Cardiac muscle cell (in vitro differentiated cells and primary cell): Measurements from ENCODE around the gene GRK5. TPM values are rescaled to one million over a fixed set of nuclear protein-coding genes. Genes with fewer than 3 reads are reported as not detected.

Experiments used
- DNase-seq, 2 donors: peaks; one replicate each; pipeline versions ENCODE4 v3.0.0 to v3.0.0-alpha.2; 2010 to 2017; ENCODE audit warnings: low read depth in 1 of 2, low spot score in 1 of 2
- H3K27ac ChIP-seq: fragments of 200-600 bp; sonication (generic); 2 replicates; pipeline ENCODE4 v1.5.1; 2016
- H3K27me3 ChIP-seq: fragments of 200-600 bp; sonication (generic); 2 replicates; pipeline ENCODE4 v1.6.0; 2016; ENCODE audit warnings: control low read depth
- H3K36me3 ChIP-seq: fragments of 200-600 bp; sonication (generic); 2 replicates; pipeline ENCODE4 v1.5.1; 2016; ENCODE audit warnings: control low read depth
- H3K4me1 ChIP-seq: fragments of 200-600 bp; sonication (generic); 2 replicates; pipeline ENCODE4 v1.8.1; 2017; ENCODE audit warnings: low read depth, mild to moderate bottlenecking, mixed run types
- H3K4me3 ChIP-seq: fragments of 200-600 bp; sonication (generic); 2 replicates; pipeline ENCODE4 v1.5.1; 2016; ENCODE audit warnings: mild to moderate bottlenecking
- H3K9me3 ChIP-seq: fragments of 200-600 bp; sonication (generic); 2 replicates; pipeline ENCODE4 v1.5.1; 2017; ENCODE audit warnings: low read depth, mild to moderate bottlenecking, control low read depth
- CTCF ChIP-seq: IDR thresholded peaks from 2 replicates; pipeline ENCODE4 v1.5.1; 2012; ENCODE audit warnings: low read depth, mild to moderate bottlenecking, low read length
- polyA plus RNA-seq: library from polyadenylated mRNA; unstranded; fragments of >200 nt; fragmentation: Nextera tagmentation; extraction: Ambion mirVana; gene quantifications from 2 replicates; pipeline ENCODE4 v1.2.1, GENCODE V29; 2016
- total RNA-seq: library from RNA; depleted of rRNA; stranded (reverse); fragments of >200 nt; gene quantifications from 2 replicates; pipeline ENCODE4 v1.2.3, GENCODE V29; 2016

Gene GRK5
- total and polyA plus RNA-seq, 2 experiments from 2014 or later = 3.5 to 18.3 TPM

DNA sequence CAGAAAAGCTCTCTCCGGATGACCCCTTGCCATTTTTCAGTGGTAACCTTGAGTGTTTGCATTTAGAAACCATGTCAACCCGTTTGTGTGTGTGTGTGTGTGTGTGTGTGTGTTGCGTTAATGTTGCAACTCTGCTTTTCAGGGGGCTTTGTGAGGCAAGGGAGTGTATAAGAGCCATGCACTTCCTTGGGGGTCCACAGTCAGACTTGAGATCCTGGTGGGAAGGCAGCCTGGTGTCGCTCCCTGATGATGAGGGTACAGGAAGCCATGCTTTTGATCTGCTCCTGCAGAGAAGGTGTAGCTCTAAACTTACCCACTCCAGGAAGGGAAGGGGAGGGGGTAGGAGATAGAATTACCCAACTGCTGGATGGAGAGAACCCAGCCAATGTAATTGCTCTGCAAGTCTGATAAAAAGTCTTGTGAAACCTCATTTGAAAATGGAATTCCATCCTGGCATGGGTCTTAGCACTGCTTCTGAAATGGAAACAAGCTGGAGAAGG is 10.7 kb downstream of the GRK5 start:
- TF ChIP-seq CTCF = no peak
- peak; percentile 35 to 93 for DNase-seq

GRCh38 chr10:119219871-119220270 is 12.5 kb downstream of the GRK5 start:
- no peak for TF ChIP-seq CTCF
- Histone ChIP-seq H3K9me3 (no peaks in the 10 kb centered on the region), H3K27me3 (no peaks in the 10 kb centered on the region), H3K4me3 (no peak overlapping the region), H3K27ac (no peak overlapping the region), H3K36me3 (no peaks in the 10 kb centered on the region), H3K4me1 (peaks cover 9% of the 10 kb centered on the region)
- no peak for DNase-seq

More for the DNA sequence above, 10.7 kb downstream of the GRK5 start:
- peaks cover 9% of the 10 kb centered on the region for H3K4me1 ChIP-seq
- no peak overlapping the region for H3K27ac ChIP-seq
- H3K27me3 ChIP-seq = no peaks in the 10 kb centered on the region
- H3K9me3 ChIP-seq = no peaks in the 10 kb centered on the region
- no peaks in the 10 kb centered on the region for H3K36me3 ChIP-seq
- H3K4me3 ChIP-seq = no peak overlapping the region

- Histone ChIP-seq H3K4me3 (no peak overlapping the region), H3K9me3 (no peaks in the 10 kb centered on the region), H3K36me3 (no peaks in the 10 kb centered on the region), H3K27me3 (no peaks in the 10 kb centered on the region), H3K4me1 (peaks cover 9% of the 10 kb centered on the region), H3K27ac (no peak overlapping the region)
- peak in 1 of 2 donors; percentile 79 for DNase-seq
- no peak for TF ChIP-seq CTCF
Observed at GRCh38 chr10:119221201-119221600, 13.8 kb downstream of the GRK5 start.

DNA sequence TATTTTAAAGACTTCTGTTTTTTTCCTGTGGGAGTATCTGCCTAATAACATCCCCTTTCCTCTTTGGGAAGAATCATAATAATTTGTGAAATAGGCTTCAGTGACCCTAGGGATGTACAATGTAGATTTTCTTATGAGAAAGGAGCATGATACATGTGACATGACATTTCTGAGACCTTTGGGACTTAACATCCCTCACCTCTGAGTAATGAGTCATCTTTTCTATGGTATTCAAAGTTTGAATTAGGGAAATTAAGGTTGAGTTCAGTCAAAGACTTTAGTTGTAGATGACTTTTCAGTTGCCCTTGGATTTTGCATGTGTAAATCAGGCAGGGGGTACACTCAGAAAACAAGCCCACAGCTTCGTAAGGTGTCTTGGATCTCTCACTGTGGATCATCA is 14.3 kb downstream of the GRK5 start:
- no peak for DNase-seq
- H3K27me3 ChIP-seq = no peaks in the 10 kb centered on the region
- H3K9me3 ChIP-seq = no peaks in the 10 kb centered on the region
- H3K4me1 ChIP-seq = peaks cover 9% of the 10 kb centered on the region
- no peaks in the 10 kb centered on the region for H3K36me3 ChIP-seq
- TF ChIP-seq CTCF = no peak
- H3K4me3 ChIP-seq = no peak overlapping the region
- no peak overlapping the region for H3K27ac ChIP-seq

DNA sequence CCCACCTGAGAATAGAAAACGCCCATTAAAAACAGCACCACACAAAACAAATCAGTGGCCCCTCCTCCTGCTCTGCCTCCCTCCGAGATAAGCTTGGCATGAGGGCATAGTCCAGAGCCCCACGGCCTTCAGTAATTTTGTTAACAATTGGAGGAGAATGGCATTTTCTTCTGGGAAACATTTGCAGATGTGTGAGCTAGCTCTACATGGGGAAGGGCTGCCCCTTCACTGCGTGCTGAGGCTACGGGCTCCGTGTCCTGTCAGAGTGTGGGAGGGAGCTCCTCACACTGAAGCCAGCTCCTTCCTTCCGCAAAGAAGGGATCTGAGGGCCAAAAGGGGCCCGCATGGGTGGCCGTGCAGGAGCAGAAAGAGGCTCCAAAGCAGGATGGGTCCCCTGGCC is 15.2 kb downstream of the GRK5 start:
- Histone ChIP-seq H3K27ac (no peak overlapping the region), H3K4me1 (peaks cover 9% of the 10 kb centered on the region), H3K4me3 (no peak overlapping the region), H3K36me3 (no peaks in the 10 kb centered on the region), H3K9me3 (no peaks in the 10 kb centered on the region), H3K27me3 (no peaks in the 10 kb centered on the region)
- DNase-seq = peak in 1 of 2 donors; percentile 36
- TF ChIP-seq CTCF = no peak

- DNase-seq = no peak
- Histone ChIP-seq H3K27ac (no peak overlapping the region), H3K4me3 (no peak overlapping the region), H3K36me3 (no peaks in the 10 kb centered on the region), H3K27me3 (no peaks in the 10 kb centered on the region), H3K4me1 (peaks cover 6% of the 10 kb centered on the region), H3K9me3 (no peaks in the 10 kb centered on the region)
- no peak for TF ChIP-seq CTCF
Observed at GRCh38 chr10:119222966-119223386, 15.6 kb downstream of the GRK5 start.
